ENCODE measurements around the gene TRIM73.
"Not testable (repeated sequence)": the region's sequence is repeated elsewhere in the genome, so short reads cannot be mapped to it uniquely, and the experiment has no call there.

Gene TRIM73

GRCh38 chr7:75395329-75395728 is at the start of gene TRIM73:
Gene TRIM73 (plus strand): TSS chr7:75395629. CDS start chr7:75398934, 3,305 bp downstream.
- DNase-seq (ENCODE audit: low read depth, low spot score) = not testable (repeated sequence)

GRCh38 chr7:75358671-75359541 is 36.5 kb upstream of the TRIM73 start:
- not testable (repeated sequence) for DNase-seq (ENCODE audit: low read depth, low spot score)

GRCh38 chr7:75359542-75359848 is 35.9 kb upstream of the TRIM73 start:
- not testable (repeated sequence) for DNase-seq (ENCODE audit: low read depth, low spot score)

DNA sequence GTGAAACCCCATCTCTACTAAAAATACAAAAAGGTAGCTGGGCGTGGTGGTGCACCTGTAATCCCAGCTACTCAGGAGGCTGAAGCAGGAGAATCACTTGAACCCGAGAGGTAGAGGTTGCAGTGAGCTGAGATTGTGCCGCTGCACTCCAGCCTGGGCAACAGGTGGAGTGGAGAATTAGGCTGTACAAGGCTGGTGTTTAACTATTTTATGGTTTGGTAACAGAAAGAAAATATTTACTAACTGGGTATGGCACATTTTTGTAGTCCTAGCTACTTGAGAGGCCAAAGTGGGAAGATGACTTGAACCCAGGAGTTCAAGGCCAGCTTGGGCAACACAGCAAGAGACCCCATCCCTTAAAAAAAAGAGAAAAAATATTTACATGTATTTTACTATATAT is 31.4 kb upstream of the TRIM73 start:
- DNase-seq (ENCODE audit: low read depth, low spot score) = not testable (repeated sequence)

- not testable (repeated sequence) for DNase-seq (ENCODE audit: low read depth, low spot score)
Observed at GRCh38 chr7:75366643-75367042, 28.8 kb upstream of the TRIM73 start.

- not testable (repeated sequence) for DNase-seq (ENCODE audit: low read depth, low spot score)
Observed at GRCh38 chr7:75367313-75367712, 28.1 kb upstream of the TRIM73 start.

GRCh38 chr7:75374144-75374518 is 21.3 kb upstream of the TRIM73 start:
- not testable (repeated sequence) for DNase-seq (ENCODE audit: low read depth, low spot score)

DNA sequence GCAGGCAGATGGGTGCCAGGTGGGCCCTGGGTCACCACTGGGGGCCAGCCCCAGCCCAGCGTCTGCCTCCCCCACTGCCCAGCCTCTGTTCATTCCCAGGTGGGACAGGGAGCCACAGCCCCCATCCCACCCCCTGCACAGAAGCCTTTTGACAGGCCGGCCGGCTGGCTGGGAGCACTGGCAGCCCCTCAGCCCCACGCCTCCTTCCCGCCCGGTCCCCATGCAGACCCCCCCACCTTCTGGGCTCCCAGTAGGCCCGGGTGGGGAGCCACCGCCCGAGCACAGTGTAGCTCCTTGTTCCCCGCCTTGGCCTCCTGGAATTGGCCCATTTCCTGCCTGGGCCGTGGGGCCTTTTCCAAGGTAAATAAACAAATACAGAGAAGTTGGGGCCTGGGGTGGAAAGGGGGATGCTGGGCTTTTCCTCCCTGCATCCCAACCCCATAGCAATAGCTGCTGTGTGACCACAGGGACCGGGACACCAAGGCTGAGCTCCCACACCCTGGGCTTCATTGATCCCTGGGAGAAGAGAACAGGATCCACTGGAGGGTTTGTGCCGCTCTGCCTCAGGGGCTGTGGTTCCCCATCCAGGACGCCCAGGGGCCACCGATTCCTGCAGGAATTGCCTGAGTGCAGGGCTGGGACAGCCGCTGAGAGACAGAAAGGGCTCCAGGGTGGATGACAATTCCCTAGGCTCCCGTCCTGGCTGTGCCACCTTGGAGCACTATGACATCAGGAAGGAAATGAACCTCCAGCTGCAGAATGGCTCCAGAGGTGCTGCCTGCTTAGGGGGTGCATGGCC is 20.7 kb upstream of the TRIM73 start:
- DNase-seq (ENCODE audit: low read depth, low spot score) = not testable (repeated sequence)

DNA sequence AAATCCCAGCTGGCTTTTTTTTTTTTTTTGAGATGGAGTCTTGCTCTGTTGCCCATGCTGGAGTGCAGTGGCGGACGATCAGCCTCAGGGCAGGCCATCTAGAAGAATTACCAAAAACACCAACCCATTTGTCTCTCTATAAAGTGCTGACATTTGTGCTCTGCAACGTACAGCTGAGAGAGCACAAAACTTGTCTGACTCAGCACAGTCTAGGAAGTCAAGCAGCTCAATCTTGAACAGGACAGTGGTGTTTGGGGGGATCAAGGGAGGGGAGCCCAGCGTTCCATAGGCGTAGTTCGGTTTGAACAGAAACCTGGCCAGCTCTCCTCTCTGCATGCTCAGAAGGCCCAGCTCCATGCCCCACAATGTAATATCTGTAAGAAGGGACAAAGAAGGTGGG is 2.2 kb upstream of the TRIM73 start:
- not testable (repeated sequence) for DNase-seq (ENCODE audit: low read depth, low spot score)

DNA sequence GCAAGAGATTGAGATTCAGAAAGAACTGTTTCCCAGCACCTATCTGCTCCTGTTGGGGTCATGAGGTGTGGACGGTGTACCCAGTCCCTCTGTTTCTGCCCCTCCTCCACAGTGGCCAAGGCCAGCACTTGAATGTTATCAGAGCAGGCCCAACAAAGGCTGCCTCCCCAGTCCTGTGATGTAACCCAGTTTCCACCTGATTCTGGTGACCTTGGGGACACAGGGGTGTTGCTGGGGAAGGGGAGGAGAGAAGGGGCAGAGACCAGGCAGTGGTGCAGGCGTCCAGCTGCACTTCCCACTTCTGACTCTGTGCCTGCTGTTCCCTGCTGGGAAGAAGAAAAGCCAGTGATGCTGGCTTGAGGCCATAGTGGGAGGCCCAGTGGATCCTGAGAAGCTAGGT is 2.4 kb downstream of the TRIM73 start:
- DNase-seq (ENCODE audit: low read depth, low spot score) = not testable (repeated sequence)

DNA sequence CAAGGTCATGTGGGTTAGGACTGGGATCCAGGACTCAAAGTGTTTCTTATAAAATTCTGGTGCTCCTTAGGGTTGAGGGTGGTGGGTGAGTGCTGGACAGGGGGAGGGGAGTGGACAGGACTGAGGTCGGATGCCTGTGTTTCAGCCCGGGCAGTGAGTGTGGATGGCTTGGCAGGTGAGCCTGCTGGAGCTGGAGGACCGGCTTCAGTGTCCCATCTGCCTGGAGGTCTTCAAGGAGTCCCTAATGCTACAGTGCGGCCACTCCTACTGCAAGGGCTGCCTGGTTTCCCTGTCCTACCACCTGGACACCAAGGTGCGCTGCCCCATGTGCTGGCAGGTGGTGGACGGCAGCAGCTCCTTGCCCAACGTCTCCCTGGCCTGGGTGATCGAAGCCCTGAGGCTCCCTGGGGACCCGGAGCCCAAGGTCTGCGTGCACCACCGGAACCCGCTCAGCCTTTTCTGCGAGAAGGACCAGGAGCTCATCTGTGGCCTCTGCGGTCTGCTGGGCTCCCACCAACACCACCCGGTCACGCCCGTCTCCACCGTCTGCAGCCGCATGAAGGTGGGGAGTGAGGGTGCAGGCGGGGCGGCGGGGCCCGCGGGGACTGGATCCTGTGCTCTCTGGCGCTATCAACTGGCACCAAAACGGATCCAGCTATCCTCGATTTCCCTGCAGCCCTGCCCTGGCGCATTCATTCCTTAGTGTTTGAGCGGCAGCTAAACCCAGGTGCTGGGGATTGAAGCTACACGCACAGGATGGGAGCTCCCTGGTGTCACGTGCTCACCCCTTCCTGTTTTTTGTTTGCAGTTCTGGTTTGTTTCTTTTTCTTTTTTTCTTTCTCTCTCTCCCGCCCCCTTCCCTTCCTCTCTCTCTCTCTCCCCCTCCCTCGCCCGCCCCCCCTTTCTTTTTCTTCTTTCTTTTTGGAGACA is 3.6 kb downstream of the TRIM73 start:
- not testable (repeated sequence) for DNase-seq (ENCODE audit: low read depth, low spot score)

DNA sequence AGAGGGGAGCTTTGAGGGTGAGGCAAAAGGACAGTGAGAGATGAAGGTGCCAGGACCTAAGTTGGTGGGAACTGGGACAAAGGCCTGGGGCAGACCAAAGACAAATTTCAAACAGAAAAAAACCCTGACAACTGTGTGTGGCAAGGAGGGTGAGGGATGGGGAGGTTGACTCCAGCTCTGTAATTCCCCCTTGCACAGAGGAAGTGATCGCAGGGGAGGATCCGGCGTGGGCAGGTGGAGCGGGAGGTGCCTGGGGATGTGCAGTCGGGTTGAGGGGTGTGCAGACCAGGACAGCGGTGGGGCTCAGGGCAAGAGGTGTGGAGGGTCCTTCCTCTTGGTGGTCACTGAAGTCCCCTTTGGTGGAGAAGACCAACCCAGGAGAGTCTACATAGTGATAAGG is 5.1 kb downstream of the TRIM73 start:
- DNase-seq (ENCODE audit: low read depth, low spot score) = not testable (repeated sequence)

DNA sequence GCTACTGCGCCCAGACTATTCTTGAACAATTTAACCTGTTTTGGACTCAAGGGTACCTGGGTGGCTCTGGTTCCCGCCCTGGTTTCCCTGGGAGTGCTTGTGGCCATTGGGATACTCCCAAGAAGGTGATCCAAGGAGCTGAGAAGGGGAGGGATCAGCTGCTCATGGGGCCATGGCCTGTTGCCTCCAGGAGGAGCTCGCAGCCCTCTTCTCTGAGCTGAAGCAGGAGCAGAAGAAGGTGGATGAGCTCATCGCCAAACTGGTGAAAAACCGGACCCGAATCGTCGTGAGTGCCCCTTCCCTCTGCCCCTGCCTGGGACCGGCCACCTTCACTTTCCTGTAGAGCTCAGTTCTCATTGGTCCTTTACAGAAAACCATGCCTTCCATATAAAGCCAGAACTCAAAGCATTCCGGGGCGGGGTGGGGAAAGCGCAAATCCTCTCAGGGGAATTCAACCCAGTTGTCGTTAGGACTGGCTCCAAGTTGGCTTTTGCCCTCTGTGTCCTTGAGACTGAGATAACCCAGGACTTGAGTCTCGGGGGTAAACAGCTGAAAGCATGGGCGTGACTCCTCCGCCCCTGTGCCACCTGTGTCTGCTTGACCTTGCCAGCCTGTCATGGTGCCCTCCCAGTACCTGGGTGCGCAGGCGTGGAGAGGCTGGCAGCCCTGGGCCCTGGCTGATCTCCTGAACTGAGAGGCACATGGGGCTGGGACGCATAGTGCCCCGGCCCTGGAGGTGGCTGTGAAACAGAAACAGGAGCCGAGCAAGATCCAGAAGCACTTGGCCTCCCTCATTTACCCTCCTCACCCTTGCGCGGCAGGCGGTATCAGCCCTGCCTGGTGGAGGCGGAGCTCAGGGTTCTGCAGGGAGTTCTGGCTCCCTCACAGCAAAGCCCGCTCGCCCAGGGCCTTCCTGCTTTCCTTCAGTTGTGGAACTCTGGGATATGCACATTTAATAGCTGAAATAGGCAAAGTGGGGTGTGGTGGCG is 8.3 kb downstream of the TRIM73 start:
- not testable (repeated sequence) for DNase-seq (ENCODE audit: low read depth, low spot score)

GRCh38 chr7:75404663-75405062 is 9.2 kb downstream of the TRIM73 start:
- not testable (repeated sequence) for DNase-seq (ENCODE audit: low read depth, low spot score)

DNA sequence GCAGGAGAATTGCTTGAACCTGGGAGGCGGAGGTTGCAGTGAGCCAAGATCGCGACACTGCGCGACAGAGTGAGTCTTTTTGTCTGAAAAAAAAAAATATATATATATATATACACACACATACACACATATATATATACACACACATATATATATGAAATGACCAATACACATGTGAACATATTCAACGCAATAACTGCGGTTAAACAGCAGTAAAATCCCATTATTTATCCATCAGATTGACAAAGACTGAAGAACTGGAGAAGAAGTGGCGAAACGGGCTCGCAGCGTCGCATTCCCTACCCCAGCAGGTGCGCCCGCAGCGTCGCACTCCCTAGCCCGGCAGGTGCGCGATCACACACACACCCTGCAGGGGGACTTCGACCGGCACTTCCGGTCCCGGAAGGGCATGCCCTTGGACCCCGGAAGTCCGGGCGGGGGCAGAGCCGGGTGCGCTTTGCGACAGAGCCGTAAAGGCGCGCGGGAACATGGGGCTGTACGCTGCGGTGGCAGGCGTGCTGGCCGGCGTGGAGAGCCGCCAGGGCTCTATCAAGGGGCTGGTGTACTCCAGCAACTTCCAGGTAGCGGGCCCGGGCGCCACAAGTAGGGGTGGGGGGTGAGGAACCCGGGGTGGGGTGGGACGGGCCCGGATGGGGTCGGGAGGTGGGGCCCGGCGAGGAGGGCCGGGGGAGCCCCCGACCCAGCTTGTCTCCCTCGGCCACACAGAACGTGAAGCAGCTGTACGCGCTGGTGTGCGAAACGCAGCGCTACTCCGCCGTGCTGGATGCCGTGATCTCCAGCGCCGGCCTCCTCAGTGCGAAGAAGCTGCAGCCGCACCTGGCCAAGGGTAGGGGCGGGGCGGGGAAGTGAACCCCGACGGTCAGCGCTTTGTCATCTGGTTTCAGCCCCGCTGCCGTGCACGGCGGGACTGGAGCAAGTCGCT is 14.7 kb downstream of the TRIM73 start:
- DNase-seq (ENCODE audit: low read depth, low spot score) = not testable (repeated sequence)

- DNase-seq (ENCODE audit: low read depth, low spot score) = not testable (repeated sequence)
Observed at GRCh38 chr7:75410823-75411173, 15.4 kb downstream of the TRIM73 start.

GRCh38 chr7:75414204-75414603 is 18.8 kb downstream of the TRIM73 start:
- DNase-seq (ENCODE audit: low read depth, low spot score) = not testable (repeated sequence)

GRCh38 chr7:75414708-75415427 is 19.4 kb downstream of the TRIM73 start:
- DNase-seq (ENCODE audit: low read depth, low spot score) = peak; percentile 11

DNA sequence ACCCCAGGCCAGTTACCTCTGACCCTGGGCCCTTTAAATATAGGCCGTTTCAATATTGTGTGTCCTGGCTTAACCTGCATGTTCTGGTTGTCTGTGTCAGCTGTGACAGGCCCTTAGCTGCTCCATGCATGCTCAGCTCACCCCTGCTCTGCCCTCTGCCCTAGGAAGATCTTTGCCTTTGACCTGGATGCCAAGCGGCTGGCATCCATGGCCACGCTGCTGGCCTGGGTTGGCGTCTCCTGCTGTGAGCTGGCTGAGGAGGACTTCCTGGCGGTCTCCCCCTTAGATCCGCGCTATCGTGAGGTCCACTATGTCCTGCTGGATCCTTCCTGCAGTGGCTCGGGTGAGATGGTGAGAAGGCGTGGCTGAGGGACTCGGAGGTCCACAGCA is 20.0 kb downstream of the TRIM73 start:
- not testable (repeated sequence) for DNase-seq (ENCODE audit: low read depth, low spot score)

Measured in astrocyte of the hippocampus (primary cell).